ENCODE measurements around the gene MAG. TPM values are rescaled to one million over a fixed set of nuclear protein-coding genes. Genes with fewer than 3 reads are reported as not detected.

The MAG gene
- total and polyA plus RNA-seq, 12 donors, result 0.33 to 45.0 (median 2.1) TPM; not detected in 1

DNA sequence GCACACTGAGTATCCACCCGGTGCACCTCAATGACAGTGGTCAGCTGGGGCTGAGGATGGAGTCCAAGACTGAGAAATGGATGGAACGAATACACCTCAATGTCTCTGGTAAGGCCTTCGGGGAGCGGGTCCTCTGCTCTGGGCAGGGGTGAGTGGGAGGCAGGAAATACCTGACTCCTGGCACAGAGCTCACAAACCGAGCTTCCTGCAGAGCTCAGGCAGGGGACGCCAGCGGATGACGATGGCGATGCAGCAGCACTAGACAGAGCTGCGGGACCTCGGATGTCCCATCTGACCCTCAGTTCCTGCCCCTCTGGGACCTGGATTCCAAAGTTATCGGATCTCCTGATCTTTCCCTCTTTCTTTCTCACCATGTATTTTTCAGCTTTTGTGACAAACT, 40.9 kb downstream of the MAG start:
- no peak overlapping the region for H3K27ac ChIP-seq
- no peaks in the 10 kb centered on the region for H3K4me1 ChIP-seq (replicated peaks in 1 of 2)
- no peaks in the 10 kb centered on the region for H3K36me3 ChIP-seq (replicated peaks in 1 of 2)
- WGBS, 4 donors, result 52 to 84% (median 66%) methylated on average over 12 of the region's 12 CpGs
- no peak for TF ChIP-seq CTCF (IDR thresholded peaks at IDR 0.05)
- TF ChIP-seq POLR2A (IDR thresholded peaks at IDR 0.05), result no peak
- no peak for DNase-seq
- no peak overlapping the region for H3K4me3 ChIP-seq
- no peaks in the 10 kb centered on the region for H3K27me3 ChIP-seq
- intact Hi-C loops (cut with DNase I), result no loop called here
- H3K9me3 ChIP-seq (replicated peaks in 1 of 3), result no peaks in the 10 kb centered on the region

GRCh38 chr19:35334144-35334753, 42.3 kb downstream of the MAG start:
- Histone ChIP-seq H3K4me1 (replicated peaks in 1 of 2) (no peaks in the 10 kb centered on the region), H3K27ac (no peak overlapping the region), H3K4me3 (no peak overlapping the region), H3K9me3 (replicated peaks in 1 of 3) (no peaks in the 10 kb centered on the region), H3K36me3 (replicated peaks in 1 of 2) (no peaks in the 10 kb centered on the region), H3K27me3 (no peaks in the 10 kb centered on the region)
- TF ChIP-seq POLR2A (IDR thresholded peaks at IDR 0.05) (no peak), CTCF (IDR thresholded peaks at IDR 0.05) (no peak)
- 81 to 89% (median 87%) methylated on average over 9 to 10 of the region's 10 CpGs for WGBS, 4 donors
- intact Hi-C loops (cut with DNase I), result no loop called here
- no peak for DNase-seq

DNA sequence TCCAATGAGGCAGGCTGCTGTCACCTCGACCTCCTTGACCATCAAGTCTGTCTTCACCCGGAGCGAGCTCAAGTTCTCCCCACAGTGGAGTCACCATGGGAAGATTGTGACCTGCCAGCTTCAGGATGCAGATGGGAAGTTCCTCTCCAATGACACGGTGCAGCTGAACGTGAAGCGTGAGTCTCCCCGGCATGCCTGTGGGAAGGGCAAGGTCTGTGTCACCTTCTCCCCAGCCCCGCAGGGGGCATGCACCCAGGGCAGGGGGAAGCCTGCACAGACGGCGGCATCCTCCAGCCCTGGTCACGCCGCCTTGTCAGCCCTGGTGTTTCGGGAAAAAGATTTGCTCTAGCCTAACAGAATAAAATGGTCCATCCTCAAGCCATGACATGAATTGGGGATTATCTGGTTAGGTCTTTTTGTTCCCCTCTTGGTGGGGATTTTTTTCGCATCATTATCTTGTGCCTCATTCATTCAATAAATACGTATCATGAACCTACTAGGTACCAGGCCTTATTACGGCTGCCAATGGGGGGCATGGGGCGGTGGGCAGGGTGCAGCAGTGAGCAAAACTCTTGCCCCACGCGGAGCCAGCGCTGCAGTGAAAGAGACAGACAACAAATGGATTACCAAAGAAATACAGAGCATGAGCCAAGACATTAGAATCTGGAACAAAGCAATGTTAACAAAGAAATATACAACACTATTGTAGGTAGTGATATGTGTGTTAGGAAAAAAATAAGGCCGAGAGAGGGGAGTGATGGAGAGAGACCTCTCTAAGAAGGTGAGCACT, 44.4 kb downstream of the MAG start:
- no peaks in the 10 kb centered on the region for H3K27me3 ChIP-seq
- no peaks in the 10 kb centered on the region for H3K36me3 ChIP-seq (replicated peaks in 1 of 2)
- H3K4me1 ChIP-seq (replicated peaks in 1 of 2), result no peaks in the 10 kb centered on the region
- no peaks in the 10 kb centered on the region for H3K9me3 ChIP-seq (replicated peaks in 1 of 3)
- intact Hi-C loops (cut with DNase I), result no loop called here
- TF ChIP-seq POLR2A (IDR thresholded peaks at IDR 0.05) (no peak), CTCF (IDR thresholded peaks at IDR 0.05) (no peak)
- no peak for DNase-seq
- no peak overlapping the region for H3K4me3 ChIP-seq
- no peak overlapping the region for H3K27ac ChIP-seq
- WGBS, 4 donors, result 86 to 91% (median 90%) methylated on average over 18 to 21 of the region's 21 CpGs

DNA sequence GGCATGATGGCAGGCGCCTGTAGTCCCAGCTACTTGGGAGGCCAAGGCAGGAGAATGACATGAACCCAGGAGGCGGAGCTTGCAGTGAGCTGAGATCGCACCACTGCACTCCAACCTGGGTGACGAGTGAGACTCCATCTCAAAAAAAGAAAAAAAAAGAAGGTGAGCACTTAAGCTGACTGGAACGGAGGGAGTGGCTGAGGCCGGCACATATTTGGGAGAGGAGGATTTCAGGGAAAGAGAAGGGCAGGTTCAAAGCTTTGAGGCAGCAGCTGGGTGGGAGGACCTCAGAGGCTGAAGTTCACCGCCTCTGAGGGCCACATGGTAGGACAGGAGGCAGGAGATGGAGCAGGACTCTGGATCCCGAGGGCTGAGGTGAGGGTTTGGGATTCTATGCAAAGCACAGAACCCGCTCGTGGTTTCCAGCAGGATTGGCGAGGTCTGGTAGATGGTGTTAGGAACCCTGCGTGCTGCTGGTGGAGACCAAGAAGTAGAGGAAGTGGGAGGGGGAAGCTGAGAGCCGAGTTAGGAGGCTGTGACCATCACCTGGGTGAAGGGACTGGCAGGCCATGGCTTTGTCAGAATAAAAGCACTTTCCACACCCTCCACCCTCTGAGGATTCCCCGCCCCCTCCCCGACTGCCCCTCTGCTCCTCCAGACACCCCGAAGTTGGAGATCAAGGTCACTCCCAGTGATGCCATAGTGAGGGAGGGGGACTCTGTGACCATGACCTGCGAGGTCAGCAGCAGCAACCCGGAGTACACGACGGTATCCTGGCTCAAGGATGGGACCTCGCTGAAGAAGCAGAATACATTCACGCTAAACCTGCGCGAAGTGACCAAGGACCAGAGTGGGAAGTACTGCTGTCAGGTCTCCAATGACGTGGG, 45.4 kb downstream of the MAG start:
- no peak for DNase-seq
- H3K27ac ChIP-seq, result no peak overlapping the region
- intact Hi-C loops (cut with DNase I), result no loop called here
- 74 to 83% (median 79%) methylated on average over 21 to 25 of the region's 25 CpGs for WGBS, 4 donors
- H3K4me1 ChIP-seq (replicated peaks in 1 of 2), result no peaks in the 10 kb centered on the region
- no peaks in the 10 kb centered on the region for H3K36me3 ChIP-seq (replicated peaks in 1 of 2)
- TF ChIP-seq CTCF (IDR thresholded peaks at IDR 0.05) (no peak), POLR2A (IDR thresholded peaks at IDR 0.05) (no peak)
- no peaks in the 10 kb centered on the region for H3K9me3 ChIP-seq (replicated peaks in 1 of 3)
- H3K27me3 ChIP-seq, result no peaks in the 10 kb centered on the region
- H3K4me3 ChIP-seq, result no peak overlapping the region
